ENCODE measurements around the gene SELENOM.

Gene SELENOM

DNA sequence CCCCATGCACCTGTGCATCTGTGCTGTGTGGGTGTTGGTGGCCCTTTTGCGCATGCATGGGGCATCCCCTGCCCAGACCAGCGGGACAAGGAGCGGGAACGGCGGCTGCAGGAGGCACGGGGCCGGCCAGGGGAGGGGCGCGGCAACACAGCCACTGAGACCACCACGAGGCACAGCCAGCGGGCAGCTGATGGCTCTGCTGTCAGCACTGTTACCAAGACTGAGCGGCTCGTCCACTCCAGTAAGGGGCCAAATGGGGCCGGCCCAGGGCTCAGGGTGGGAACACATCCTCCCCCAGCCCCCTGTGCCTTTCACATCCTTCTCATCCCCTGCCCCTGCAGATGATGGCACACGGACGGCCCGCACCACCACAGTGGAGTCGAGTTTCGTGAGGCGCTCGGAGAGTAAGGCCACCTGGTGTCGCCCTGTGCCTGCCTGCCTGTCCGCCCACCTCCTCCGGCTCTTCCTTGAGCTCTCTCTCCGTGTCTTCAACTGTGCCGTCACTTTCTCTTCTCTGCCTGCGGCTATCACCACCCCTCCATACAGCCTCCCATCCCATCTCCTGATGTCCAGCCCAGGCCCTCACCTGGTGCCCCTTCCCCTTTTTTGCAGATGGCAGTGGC is 10.6 kb downstream of the SELENOM start:
- FAIRE-seq (no peak), DNase-seq (ENCODE audit: insufficient read length, low spot score) (peak; percentile 6)
- TF ChIP-seq, protein P1, sequence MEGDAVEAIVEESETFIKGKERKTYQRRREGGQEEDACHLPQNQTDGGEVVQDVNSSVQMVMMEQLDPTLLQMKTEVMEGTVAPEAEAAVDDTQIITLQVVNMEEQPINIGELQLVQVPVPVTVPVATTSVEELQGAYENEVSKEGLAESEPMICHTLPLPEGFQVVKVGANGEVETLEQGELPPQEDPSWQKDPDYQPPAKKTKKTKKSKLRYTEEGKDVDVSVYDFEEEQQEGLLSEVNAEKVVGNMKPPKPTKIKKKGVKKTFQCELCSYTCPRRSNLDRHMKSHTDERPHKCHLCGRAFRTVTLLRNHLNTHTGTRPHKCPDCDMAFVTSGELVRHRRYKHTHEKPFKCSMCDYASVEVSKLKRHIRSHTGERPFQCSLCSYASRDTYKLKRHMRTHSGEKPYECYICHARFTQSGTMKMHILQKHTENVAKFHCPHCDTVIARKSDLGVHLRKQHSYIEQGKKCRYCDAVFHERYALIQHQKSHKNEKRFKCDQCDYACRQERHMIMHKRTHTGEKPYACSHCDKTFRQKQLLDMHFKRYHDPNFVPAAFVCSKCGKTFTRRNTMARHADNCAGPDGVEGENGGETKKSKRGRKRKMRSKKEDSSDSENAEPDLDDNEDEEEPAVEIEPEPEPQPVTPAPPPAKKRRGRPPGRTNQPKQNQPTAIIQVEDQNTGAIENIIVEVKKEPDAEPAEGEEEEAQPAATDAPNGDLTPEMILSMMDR (IDR thresholded peaks at IDR 0.05; ENCODE audit: insufficient read depth, missing control alignments), result no peak

DNA sequence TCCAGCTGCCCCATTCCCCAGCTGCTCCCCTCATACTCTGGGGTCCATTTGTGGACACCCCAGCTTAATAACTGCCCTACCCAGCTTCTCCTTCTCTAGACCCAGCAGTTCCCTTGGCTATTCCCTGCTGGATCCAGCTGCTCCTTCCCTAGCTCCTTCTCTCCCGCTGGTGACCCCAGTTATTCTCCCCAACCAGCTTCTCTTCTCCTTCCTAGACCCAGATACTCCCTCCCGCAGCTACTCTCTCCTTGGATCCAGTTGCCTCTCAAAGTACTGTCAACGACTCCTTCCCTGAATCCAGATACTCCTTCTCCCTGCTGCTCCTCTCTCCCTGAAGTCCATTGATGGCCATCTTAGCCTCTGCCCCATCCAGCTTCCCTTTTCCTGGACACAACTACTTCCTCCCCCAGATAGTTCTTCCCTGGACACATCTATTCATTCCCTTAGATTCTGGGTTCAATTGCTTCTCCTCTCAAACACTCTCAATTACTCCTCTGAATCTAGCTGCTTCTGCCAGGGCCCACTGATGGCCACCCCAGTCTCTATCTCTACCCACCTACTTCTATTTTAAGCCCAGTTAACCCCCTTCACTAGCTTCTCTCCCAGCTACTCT is 11.6 kb downstream of the SELENOM start:
- DNase-seq (ENCODE audit: insufficient read length, low spot score), result peak; percentile 6
- TF ChIP-seq, protein P1 (IDR thresholded peaks at IDR 0.05; ENCODE audit: insufficient read depth, missing control alignments), result no peak
- FAIRE-seq, result no peak

DNA sequence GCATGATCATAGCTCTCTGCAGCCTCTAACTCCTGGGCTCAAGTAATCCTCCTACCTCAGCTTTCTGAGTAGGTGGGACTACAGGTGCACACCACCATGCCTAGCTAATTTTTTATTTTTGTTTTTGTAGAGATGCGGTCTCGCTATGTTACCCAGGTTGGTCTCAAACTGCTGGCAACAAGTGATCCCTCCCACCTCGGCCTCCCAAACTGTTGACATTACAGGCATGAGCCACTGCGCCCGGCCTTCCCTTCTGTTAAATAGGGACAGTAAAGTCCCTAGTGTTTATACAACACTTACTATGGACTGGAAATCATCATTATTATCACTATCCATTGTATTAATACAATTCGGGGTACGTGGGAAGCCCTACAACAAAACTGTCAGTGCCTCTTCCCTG is 12.6 kb downstream of the SELENOM start:
- FAIRE-seq (no peak), DNase-seq (ENCODE audit: insufficient read length, low spot score) (peak; percentile 7)
- TF ChIP-seq, protein P1 (IDR thresholded peaks at IDR 0.05; ENCODE audit: insufficient read depth, missing control alignments), result no peak

DNA sequence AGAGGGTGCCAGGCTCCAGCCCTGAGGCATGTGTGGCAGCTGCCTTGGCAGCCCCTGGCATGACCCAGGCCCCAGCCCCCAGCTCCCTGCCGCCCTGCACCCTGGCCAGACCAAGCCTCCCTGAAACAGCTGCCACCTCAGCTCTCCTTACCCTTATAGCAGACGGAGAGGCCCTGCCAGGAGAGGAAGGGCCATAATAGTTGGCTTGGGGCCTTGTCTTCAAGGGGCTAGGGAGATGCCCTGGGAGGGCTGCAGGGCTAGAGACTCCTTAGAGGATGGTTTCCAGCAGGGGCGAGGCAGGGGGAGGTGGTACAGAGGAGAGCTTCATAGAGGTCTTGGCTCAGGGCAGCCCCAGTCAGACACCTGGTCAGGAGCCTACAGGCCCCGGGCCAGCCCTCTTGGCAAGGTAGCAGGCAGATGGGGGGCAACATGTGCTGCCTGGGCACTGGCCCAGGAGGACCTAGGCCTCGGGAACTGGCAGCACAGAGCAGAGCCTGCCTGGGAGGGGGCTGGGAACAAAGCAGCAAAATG is 13.3 kb downstream of the SELENOM start:
- TF ChIP-seq, protein P1 (IDR thresholded peaks at IDR 0.05; ENCODE audit: insufficient read depth, missing control alignments), result no peak
- DNase-seq (ENCODE audit: insufficient read length, low spot score) (peak; percentile 5), FAIRE-seq (no peak)

DNA sequence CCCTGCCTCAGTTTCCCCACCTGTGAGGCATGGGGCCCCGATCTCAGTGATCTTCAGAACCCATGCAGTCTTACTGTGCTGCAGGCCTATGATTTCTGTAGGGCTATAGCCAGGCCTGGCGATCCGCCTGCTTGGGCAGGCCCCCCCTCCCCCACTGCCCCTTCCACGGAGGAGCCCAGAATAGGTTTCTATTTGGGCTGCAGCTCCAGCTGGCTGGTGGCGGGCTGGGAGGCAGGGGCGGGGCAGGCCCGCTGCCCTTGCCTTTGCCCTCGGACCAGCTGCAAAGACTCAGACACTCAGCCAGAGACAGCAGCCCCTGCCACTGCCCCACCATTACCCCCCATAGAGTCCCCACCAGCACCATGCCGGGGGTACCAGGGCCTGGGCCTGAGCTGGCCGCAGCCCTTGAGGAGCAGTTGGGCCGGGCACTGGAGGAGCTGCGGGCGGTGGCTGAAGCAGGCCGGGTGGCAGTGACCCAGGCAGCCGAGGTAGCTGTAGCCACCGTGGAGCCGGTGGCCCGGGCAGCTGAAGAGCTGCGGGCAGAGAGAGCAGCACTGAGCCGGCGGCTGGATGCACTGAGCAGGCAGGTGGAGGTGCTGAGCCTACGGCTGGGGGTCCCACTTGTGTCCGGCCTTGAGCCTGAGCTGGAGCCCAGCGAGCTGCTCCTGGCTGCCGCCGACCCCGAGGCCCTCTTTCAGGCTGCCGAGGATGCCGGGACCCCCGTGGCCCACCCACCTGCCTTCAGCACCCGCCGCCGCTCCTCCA is 14.1 kb downstream of the SELENOM start:
- FAIRE-seq, result no peak
- TF ChIP-seq, protein P1 (IDR thresholded peaks at IDR 0.05; ENCODE audit: insufficient read depth, missing control alignments), result no peak

DNA sequence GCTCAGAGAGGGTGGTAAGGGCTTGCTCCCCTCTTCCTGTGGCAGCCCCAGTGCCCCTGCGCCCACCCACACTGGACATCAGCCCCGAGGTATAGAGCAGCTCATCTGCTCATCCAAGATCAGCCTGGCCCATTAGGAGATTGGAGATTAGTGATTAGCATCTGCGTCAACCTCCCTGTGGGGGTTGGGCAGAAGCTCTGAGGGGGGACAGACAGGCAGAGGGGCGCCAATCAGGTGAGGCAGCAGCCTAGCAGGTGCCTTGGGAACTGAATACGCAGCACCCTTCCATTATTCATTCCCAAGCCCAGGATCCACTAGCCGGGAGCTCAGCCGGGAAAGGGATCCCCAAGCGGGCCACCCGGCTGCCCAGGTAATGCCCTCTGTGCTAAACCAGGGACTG is 15.2 kb downstream of the SELENOM start:
- FAIRE-seq (no peak), DNase-seq (ENCODE audit: insufficient read length, low spot score) (peak; percentile 85)
- TF ChIP-seq, protein P1 (IDR thresholded peaks at IDR 0.05; ENCODE audit: insufficient read depth, missing control alignments), result no peak

More for the DNA sequence above, 14.1 kb downstream of the SELENOM start:
- DNase-seq (ENCODE audit: insufficient read length, low spot score), result peak; percentile 6
